ENCODE results near the gene VWA5B2.

DNA sequence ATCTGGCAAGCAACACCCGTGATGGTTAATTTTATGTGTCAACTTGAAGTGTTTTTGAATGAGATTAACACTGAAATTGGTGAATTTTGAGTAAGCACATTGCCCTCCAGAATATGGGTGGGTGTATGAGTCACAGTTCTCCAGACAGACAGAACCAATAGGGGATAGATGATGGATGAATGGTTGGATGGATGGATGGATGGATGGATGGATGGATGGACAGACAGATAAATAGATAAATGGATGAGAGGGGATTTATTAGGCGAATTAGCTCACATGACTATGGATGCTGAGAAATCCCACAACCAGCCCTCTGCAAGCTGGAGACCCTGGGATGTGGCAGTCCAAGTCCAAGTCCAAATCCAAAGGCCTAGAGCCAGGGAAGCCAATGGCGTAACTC is 5.4 kb upstream of the VWA5B2 start:
- TF ChIP-seq POLR2AphosphoS5 (IDR thresholded peaks at IDR 0.05; ENCODE audit: low read depth, low read length), result no peak
- no peak for TF ChIP-seq EZH2phosphoT487 (IDR thresholded peaks at IDR 0.05; ENCODE audit: borderline replicate concordance)
- TF ChIP-seq, protein P1, sequence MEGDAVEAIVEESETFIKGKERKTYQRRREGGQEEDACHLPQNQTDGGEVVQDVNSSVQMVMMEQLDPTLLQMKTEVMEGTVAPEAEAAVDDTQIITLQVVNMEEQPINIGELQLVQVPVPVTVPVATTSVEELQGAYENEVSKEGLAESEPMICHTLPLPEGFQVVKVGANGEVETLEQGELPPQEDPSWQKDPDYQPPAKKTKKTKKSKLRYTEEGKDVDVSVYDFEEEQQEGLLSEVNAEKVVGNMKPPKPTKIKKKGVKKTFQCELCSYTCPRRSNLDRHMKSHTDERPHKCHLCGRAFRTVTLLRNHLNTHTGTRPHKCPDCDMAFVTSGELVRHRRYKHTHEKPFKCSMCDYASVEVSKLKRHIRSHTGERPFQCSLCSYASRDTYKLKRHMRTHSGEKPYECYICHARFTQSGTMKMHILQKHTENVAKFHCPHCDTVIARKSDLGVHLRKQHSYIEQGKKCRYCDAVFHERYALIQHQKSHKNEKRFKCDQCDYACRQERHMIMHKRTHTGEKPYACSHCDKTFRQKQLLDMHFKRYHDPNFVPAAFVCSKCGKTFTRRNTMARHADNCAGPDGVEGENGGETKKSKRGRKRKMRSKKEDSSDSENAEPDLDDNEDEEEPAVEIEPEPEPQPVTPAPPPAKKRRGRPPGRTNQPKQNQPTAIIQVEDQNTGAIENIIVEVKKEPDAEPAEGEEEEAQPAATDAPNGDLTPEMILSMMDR (IDR thresholded peaks at IDR 0.05 in 2 of 3, conservative IDR thresholded peaks at IDR 0.05 in 1 of 3; ENCODE audit: borderline replicate concordance in 1 of 3, insufficient read depth in 1 of 3, low read depth in 2 of 3, low read length in 2 of 3), result no peak
- TF ChIP-seq RAD21 (IDR thresholded peaks at IDR 0.05; ENCODE audit: low read depth), result no peak
- no peak for TF ChIP-seq EZH2 (IDR thresholded peaks at IDR 0.05)
- no peak for TF ChIP-seq JUND (IDR thresholded peaks at IDR 0.05)
- TF ChIP-seq, protein P2, sequence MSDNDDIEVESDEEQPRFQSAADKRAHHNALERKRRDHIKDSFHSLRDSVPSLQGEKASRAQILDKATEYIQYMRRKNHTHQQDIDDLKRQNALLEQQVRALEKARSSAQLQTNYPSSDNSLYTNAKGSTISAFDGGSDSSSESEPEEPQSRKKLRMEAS (IDR thresholded peaks at IDR 0.05), result no peak
- no peak for TF ChIP-seq SP1 (IDR thresholded peaks at IDR 0.05; ENCODE audit: low read depth)
- no peak for TF ChIP-seq TCF7L2 (IDR thresholded peaks at IDR 0.05; ENCODE audit: borderline replicate concordance, extremely low read depth, insufficient read depth, insufficient read length)
- TF ChIP-seq SIN3A (IDR thresholded peaks at IDR 0.05; ENCODE audit: low read depth), result no peak
- no peak for TF ChIP-seq SRF (IDR thresholded peaks at IDR 0.05; ENCODE audit: low read depth)
- no peak for TF ChIP-seq POLR2A (IDR thresholded peaks at IDR 0.05; ENCODE audit: borderline replicate concordance, extremely low read depth, insufficient read depth, insufficient read length)
- no peak for TF ChIP-seq CEBPB (IDR thresholded peaks at IDR 0.05; ENCODE audit: low read depth)
